Ovary (tissue), 9 donors: ENCODE results near the gene RTN1. TPM values are rescaled to one million over a fixed set of nuclear protein-coding genes. Genes with fewer than 3 reads are reported as not detected.

ENCODE experiments used
- DNase-seq, 5 donors: peaks; one replicate each; pipeline ENCODE4 v3.0.0-alpha.2; 2019 to 2020
- H3K27ac ChIP-seq, 2 donors: fragments of 200-600 bp; one replicate each; pipeline versions ENCODE4 v1.5.1 to v1.8.0; 2019 to 2022
- H3K27me3 ChIP-seq: fragments of 200-600 bp; one replicate; pipeline ENCODE4 v1.8.0; 2022
- H3K36me3 ChIP-seq: fragments of 200-600 bp; sonication (generic); one replicate; pipeline ENCODE4 v1.5.1; 2019
- H3K4me1 ChIP-seq: one replicate; pipeline ENCODE4 v1.8.1; 2013; ENCODE audit warnings: mild to moderate bottlenecking, moderate library complexity; ENCODE audit not compliant: insufficient read depth
- H3K4me3 ChIP-seq: fragments of 200-600 bp; sonication (generic); one replicate; pipeline ENCODE4 v1.5.1; 2017
- H3K9me3 ChIP-seq, 2 donors: fragments of 200-600 bp in 1 of 2; sonication (generic) in 1 of 2; one replicate each; pipeline versions ENCODE4 v1.5.1 to v1.8.1; 2013 to 2019; ENCODE audit warnings: mild to moderate bottlenecking in 1 of 2, moderate library complexity in 1 of 2
- EP300 ChIP-seq: sonication (generic); formaldehyde crosslinking; IDR thresholded peaks from one replicate; pipeline ENCODE4 v1.6.1; 2017; ENCODE audit warnings: antibody characterized with exemption
- POLR2A ChIP-seq: fragments of 450-650 bp; IDR thresholded peaks from one replicate; pipeline ENCODE4 v1.6.1; 2017; ENCODE audit warnings: antibody characterized with exemption, mild to moderate bottlenecking, moderate library complexity
- WGBS, 3 donors: extraction: QIAGEN DNeasy Blood & Tissue Kit in 1 of 3; methylation state at CpG; one replicate each; pipeline versions ENCODE4 v1.1.5 to v1.1.7; 2013 to 2017; 5-methylcytosine and 5-hydroxymethylcytosine counted together
- intact Hi-C, 4 donors: fragments of 100-400 bp; cut with DNase I; formaldehyde crosslinking; loops; one replicate each; pipeline versions ENCODE4 v1.11.0 to v1.15.1; 2022 to 2023
- polyA plus RNA-seq, 2 donors: library from polyadenylated mRNA; stranded (reverse); fragments of 200-250 nt in 1 of 2; fragments of 350-450 nt in 1 of 2; fragmentation: Illumina TruSeq in 1 of 2; extraction: RNeasy Lipid Tissue Mini Kit (QIAGEN cat#74804) in 1 of 2; gene quantifications; one replicate each; pipeline ENCODE4 v1.2.3, GENCODE V29; 2013 to 2014
- total RNA-seq, 7 donors: library from RNA; depleted of rRNA in 2 of 7; stranded (reverse); fragments of >200 nt in 2 of 7; fragmentation: NEBNext Ultra II Directional in 3 of 7; extraction: Animal tissue kit (Norgen Biotek cat#: 25700) in 3 of 7; gene quantifications; one replicate each; pipeline versions ENCODE4 v1.1.0 to v1.2.4, GENCODE V29; 2016 to 2023
- TF ChIP-seq, protein P1 (sequence below), 3 donors: fragments of 450-650 bp in 2 of 3; fragments of 200-600 bp in 1 of 3; IDR thresholded peaks; one replicate each; pipeline versions ENCODE4 v1.5.1 to v1.8.0; 2016 to 2022; ENCODE audit warnings: antibody characterized with exemption in 3 of 3, mild to moderate bottlenecking in 1 of 3
- donor health status: DM: no; HTN: no; CAD: no; lungs with moderate emphysema.
- donor health status: DM: no; HTN: no; CAD: no.
- donor health status: Bipolar disorder and iron deficiency.
- donor health status: DM: yes; HTN: yes; CAD: no.
- donor health status: DM: no; HTN: no; CAD: no.
- donor health status: DM: yes; HTN: yes; CAD: no.

The RTN1 gene
- total and polyA plus RNA-seq, 9 donors = 0.51 to 10.2 (median 1.00) TPM

DNA sequence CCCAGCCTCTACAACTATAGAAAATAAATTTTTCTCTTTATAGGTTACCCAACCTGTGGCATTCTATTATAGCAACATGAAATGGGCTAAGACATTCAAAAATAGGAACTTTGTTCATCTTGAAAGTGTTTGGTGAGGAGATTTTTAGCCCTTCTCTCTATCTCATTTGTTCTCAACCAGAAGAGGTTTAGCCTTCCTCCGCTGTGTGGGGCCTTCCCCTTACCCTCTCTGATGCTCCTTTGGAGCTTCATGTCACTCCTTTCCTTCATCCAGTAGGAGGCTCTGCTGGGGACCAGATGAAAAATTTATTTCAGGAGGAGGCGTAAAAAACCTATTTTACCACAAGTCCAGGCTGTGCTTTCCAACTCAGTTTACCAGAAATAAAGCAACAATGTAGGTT lies 94.1 kb downstream of the RTN1 start:
- Histone ChIP-seq H3K4me1 (no peaks in the 10 kb centered on the region), H3K36me3 (no peaks in the 10 kb centered on the region), H3K27me3 (no peaks in the 10 kb centered on the region), H3K27ac (no peak overlapping the region), H3K4me3 (no peak overlapping the region), H3K9me3 (no peaks in the 10 kb centered on the region)
- TF ChIP-seq, protein P1, sequence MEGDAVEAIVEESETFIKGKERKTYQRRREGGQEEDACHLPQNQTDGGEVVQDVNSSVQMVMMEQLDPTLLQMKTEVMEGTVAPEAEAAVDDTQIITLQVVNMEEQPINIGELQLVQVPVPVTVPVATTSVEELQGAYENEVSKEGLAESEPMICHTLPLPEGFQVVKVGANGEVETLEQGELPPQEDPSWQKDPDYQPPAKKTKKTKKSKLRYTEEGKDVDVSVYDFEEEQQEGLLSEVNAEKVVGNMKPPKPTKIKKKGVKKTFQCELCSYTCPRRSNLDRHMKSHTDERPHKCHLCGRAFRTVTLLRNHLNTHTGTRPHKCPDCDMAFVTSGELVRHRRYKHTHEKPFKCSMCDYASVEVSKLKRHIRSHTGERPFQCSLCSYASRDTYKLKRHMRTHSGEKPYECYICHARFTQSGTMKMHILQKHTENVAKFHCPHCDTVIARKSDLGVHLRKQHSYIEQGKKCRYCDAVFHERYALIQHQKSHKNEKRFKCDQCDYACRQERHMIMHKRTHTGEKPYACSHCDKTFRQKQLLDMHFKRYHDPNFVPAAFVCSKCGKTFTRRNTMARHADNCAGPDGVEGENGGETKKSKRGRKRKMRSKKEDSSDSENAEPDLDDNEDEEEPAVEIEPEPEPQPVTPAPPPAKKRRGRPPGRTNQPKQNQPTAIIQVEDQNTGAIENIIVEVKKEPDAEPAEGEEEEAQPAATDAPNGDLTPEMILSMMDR (IDR thresholded peaks at IDR 0.05) = no peak
- TF ChIP-seq POLR2A (no peak), EP300 (no peak)
- no peak for DNase-seq
- WGBS, 3 donors = 83 to 92% (median 87%) methylated on average over 2 of the region's 2 CpGs
- intact Hi-C loops = no loop called here

DNA sequence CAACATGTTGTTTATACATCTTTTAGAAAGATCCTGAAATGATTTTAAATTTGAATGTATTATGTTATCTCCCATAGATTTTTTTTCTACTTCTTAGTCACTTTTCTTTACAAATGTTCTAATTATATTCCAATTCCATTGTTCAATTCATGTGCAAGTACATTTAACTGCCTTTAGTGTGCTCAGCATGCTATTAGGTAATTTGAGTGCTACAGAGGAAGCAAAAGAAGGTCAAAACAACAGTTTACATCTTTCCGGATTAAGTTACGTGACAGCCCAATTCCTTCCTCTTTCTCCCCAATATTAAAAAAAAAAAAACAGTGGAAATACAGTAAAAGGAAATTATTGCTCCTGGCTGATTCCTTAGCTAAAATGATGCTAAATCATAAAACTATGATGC lies 98.3 kb downstream of the RTN1 start:
- no peaks in the 10 kb centered on the region for H3K9me3 ChIP-seq
- no peaks in the 10 kb centered on the region for H3K27me3 ChIP-seq
- no peaks in the 10 kb centered on the region for H3K4me1 ChIP-seq
- no peak overlapping the region for H3K27ac ChIP-seq
- no peak overlapping the region for H3K4me3 ChIP-seq
- 22 to 34% (median 27%) methylated on average over 2 of the region's 2 CpGs for WGBS, 3 donors
- TF ChIP-seq, protein P1 (IDR thresholded peaks at IDR 0.05) = no peak
- TF ChIP-seq POLR2A (no peak), EP300 (no peak)
- no peak for DNase-seq
- no peaks in the 10 kb centered on the region for H3K36me3 ChIP-seq
- intact Hi-C loops = no loop called here

DNA sequence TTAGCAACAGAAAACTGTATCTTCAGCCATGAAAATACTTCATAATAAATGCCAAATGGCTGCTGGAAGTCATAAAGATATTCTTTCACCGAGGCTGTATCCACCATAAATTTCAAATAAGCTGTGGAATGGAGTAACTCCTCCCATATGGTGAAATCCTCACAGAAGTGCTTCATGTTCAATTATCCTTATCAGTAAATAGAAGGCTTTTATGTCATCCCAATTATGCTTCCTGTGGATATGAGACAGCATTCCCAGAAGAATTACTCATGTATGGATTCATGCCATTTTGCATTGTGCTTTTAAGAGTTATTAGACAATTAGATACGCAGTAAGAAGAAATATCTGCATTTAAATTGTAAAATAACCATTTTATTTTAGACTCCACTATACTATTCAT lies 99.0 kb downstream of the RTN1 start:
- intact Hi-C loops = no loop called here
- Histone ChIP-seq H3K4me3 (no peak overlapping the region), H3K27me3 (no peaks in the 10 kb centered on the region), H3K9me3 (no peaks in the 10 kb centered on the region), H3K27ac (no peak overlapping the region), H3K36me3 (no peaks in the 10 kb centered on the region), H3K4me1 (no peaks in the 10 kb centered on the region)
- no peak for DNase-seq
- 6 to 8% (median 7%) methylated on average over 2 of the region's 2 CpGs for WGBS, 3 donors
- TF ChIP-seq POLR2A = no peak
- no peak for TF ChIP-seq EP300
- TF ChIP-seq, protein P1 (IDR thresholded peaks at IDR 0.05) = no peak

DNA sequence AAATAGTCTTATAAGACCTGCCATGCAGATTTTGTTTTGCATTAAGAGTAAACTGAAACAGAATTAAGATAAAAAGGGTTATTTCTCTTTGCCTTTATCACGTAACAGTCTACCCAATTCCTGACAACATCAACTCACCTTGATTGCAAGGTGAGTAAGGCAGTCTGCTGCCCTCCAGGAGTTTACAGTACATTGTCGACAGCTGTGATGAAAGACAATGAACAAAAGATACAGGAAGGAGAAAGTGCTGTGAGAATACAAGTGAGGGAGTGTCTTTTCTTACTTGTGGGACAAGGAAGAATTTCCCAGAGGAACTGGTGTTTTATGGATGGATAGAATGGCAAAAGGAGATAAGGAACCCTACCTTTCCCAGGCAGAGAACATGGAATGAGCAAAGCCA lies 101.0 kb downstream of the RTN1 start:
- intact Hi-C loops = no loop called here
- no peak for DNase-seq
- no peaks in the 10 kb centered on the region for H3K9me3 ChIP-seq
- H3K4me3 ChIP-seq = no peak overlapping the region
- WGBS, 3 donors = 70 to 89% (median 75%) methylated on average over 2 of the region's 2 CpGs
- TF ChIP-seq, protein P1 (IDR thresholded peaks at IDR 0.05) = no peak
- no peak for TF ChIP-seq EP300
- no peak for TF ChIP-seq POLR2A
- no peaks in the 10 kb centered on the region for H3K36me3 ChIP-seq
- H3K27ac ChIP-seq = no peak overlapping the region
- no peaks in the 10 kb centered on the region for H3K27me3 ChIP-seq
- no peaks in the 10 kb centered on the region for H3K4me1 ChIP-seq
